GM21529 (cell line): ENCODE results near the gene NOP9.

ENCODE experiments used
- ATAC-seq: cut with Tn5 transposase; IDR thresholded peaks from one replicate; pipeline ENCODE4 v1.9.1; 2021; ENCODE audit not compliant: unreplicated experiment

Gene NOP9

GRCh38 chr14:24307575-24308341 is 8.1 kb downstream of the NOP9 start, which contains the start of gene CIDEB:
Gene CIDEB, minus strand, starts transcription at chr14:24307977. Its CDS starts 119 bp downstream, at chr14:24307858.
- no peak for ATAC-seq

DNA sequence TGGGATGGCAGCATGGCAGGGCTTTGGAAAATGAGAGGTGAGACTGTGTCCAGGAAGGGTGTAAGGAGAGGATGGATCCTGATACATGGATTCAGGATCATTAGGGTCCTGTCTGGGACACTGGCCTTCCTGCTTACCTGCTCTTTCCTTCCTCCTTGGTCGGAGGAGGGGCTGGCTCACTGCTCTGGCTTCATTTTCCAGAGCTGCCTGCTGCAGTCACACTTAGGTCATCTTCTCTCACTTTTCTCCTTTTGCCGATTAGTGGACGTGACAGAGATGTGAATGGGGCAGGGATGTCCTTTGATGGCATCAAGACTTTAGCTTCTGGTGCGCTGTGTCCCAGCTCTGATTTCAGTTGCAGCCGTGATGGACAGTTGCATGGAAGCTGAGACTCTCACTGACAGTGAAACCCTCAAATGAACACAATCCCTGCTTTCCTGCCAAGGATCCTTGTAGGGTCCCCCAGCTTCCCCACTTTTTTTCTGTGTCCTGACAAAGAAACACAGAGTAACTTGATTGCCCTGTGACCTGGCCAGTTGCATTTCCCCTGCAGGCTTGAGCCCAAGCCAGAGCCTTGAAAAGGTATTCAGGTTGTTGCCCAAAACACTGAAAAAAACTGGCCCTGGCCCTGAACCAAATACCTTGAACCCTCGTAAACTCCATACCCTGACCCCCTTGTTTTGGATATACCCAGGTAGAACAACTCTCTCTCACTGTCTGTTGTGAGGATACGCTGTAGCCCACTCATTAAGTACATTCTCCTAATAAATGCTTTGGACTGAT is 8.9 kb downstream of the NOP9 start:
- no peak for ATAC-seq

- ATAC-seq = no peak
These were observed 10.1 kb downstream of the NOP9 start, which contains the start of gene LTB4R2 for GRCh38 chr14:24309538-24310264. Gene LTB4R2, plus strand, starts transcription at chr14:24310140. Its CDS starts 525 bp downstream, at chr14:24310665.

DNA sequence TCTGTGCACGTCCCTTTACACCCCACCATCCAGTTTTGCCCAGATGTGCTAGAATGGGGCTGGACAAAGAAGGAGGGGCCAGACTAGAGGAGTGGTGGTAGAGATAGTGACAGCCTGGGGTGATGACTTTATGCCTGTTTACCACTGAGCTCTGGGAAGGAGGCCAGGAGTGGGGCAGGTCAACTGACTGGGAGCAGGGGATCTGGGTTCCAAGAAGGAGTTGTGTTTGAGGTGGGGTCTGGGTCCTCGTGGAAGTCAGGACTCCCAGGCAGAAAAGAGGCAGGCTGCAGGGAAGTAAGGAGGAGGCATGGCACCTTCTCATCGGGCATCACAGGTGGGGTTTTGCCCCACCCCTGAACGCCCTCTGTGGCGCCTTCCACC is 10.6 kb downstream of the NOP9 start:
- ATAC-seq = no peak

GRCh38 chr14:24310646-24311604 is 11.3 kb downstream of the NOP9 start, which contains the start of gene LTB4R:
Gene LTB4R, plus strand, starts transcription at chr14:24311502. Its CDS starts 4,150 bp downstream, at chr14:24315652.
- peak; percentile 58 for ATAC-seq

DNA sequence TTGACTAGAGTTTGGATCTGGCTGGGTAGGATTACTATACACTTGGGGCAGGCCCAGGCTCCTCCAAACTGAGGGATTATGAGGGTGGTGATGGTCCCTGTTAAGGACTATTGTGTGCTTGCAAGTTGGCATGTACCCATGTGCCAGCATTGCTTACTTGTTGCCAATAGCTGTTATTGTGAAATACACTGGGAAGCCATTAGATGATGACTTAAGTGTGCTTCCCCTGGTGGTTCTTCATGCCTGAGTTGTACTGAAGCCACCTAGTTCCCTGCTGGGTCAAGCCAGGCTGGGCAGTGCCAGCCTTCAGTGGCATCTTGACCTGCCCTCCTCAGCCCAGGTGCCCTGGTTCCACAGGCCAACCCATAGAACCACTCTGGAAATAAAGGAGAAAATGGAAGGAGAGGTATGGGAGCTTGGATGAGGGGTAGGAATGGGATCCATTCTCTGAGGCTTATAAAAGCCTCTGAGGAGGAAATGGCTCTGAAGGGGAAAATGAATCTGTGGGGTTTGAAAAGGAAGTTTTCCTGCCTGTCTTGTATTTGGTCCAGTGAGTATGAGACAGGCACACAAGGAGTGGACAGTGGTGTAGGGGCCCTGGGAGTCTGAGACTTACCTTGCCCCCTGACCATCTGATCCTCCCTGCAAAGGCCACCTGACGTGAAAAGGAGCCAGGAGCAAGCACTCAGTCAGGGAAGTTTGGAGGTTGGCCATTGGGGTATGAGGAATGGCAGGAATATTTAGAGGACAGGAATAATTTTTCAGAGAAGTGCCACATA is 12.4 kb downstream of the NOP9 start:
- ATAC-seq = no peak

GRCh38 chr14:24312736-24313507 is 13.3 kb downstream of the NOP9 start:
- no peak for ATAC-seq

- ATAC-seq = no peak
These were observed 14.3 kb downstream of the NOP9 start for GRCh38 chr14:24313913-24314312.

DNA sequence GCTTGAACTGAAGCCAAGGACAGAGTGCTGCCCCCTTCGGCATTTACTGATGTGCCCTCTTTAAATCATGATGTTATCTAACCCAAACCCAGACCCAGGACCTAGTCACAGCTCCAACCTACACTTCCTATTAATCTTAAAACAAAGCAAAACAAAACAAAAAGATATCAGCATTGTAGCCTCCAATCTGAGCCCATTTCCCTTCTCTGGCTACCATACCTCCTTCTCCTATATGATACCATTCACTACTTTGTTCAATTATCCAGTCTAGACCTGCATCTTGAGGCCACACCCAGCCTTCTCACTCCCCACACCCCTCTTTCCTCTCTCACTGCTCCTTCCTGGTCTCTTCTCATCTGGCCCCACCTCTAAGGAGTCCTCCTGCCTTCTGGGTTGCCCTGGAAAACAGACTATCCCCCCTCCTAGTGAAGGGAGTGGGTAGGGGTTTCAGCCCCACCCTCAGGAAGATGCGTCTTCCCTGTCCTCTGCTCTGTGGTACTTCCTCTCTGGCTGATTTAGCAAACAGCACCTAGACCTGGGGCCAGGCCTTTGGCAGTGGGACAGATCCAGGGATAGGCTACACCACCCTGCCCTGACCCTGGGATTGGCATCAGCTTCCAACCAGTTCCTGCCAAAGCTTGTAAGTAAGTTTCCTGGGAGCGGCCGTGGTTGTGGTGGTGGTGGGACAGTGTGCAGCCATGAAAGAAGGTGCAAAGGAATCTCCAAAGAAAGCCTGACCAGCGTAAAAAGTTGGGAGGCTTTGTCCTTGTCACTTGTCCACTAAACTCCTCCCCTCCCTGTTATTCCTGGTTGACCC is 14.9 kb downstream of the NOP9 start:
- ATAC-seq = no peak

- no peak for ATAC-seq
These were observed 15.7 kb downstream of the NOP9 start for GRCh38 chr14:24315243-24315806.

DNA sequence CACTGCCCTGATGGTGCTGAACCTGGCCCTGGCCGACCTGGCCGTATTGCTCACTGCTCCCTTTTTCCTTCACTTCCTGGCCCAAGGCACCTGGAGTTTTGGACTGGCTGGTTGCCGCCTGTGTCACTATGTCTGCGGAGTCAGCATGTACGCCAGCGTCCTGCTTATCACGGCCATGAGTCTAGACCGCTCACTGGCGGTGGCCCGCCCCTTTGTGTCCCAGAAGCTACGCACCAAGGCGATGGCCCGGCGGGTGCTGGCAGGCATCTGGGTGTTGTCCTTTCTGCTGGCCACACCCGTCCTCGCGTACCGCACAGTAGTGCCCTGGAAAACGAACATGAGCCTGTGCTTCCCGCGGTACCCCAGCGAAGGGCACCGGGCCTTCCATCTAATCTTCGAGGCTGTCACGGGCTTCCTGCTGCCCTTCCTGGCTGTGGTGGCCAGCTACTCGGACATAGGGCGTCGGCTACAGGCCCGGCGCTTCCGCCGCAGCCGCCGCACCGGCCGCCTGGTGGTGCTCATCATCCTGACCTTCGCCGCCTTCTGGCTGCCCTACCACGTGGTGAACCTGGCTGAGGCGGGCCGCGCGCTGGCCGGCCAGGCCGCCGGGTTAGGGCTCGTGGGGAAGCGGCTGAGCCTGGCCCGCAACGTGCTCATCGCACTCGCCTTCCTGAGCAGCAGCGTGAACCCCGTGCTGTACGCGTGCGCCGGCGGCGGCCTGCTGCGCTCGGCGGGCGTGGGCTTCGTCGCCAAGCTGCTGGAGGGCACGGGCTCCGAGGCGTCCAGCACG is 16.4 kb downstream of the NOP9 start:
- ATAC-seq = no peak

DNA sequence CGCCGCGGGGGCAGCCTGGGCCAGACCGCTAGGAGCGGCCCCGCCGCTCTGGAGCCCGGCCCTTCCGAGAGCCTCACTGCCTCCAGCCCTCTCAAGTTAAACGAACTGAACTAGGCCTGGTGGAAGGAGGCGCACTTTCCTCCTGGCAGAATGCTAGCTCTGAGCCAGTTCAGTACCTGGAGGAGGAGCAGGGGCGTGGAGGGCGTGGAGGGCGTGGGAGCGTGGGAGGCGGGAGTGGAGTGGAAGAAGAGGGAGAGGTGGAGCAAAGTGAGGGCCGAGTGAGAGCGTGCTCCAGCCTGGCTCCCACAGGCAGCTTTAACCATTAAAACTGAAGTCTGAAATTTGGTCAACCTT is 16.9 kb downstream of the NOP9 start:
- no peak for ATAC-seq

GRCh38 chr14:24317141-24317928 is 17.7 kb downstream of the NOP9 start:
- no peak for ATAC-seq

DNA sequence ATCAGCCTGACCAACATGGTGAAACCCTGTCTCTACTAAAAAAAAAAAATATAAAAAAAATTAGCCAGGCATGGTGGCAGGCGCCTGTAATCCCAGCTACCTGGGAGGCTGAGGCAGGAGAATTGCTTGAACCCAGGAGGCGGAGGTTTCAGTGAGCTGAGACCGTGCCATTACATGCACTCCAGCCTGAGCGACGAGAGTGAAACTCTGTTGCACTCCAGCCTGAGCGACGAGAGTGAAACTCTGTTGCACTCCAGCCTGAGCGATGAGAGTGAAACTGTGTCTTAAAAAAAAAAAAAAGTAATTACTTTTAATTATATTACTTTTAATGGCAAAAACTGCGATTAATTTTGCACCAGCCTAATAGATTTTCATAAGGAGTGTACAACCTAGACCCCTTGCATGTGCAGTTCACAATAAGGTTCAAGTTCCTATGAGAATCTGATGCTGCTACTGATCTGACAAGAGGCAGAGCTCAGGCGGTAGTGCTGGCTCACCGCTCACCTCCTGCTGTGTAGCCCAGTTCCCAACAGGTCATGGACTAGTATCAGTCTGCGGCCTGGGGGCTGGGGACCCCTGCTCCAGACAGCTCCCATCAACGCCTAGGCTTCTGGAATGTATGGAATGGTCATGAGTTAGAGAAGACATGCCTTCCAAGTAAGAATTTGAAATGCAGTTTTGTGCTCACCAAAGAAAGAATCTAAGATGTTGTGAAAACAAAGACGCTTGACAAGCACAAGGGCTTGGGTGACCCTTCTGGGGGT is 21.7 kb downstream of the NOP9 start:
- ATAC-seq = no peak

- ATAC-seq = no peak
These were observed 23.0 kb downstream of the NOP9 start for GRCh38 chr14:24322672-24323071.
